Glutamatergic neuron (in vitro differentiated cells): ENCODE data around the gene HBZ. TPM values are rescaled to one million over a fixed set of nuclear protein-coding genes. Genes with fewer than 3 reads are reported as not detected.
"Not testable (repeated sequence)": the region's sequence is repeated elsewhere in the genome, so short reads cannot be mapped to it uniquely, and the experiment has no call there.

Experiments
- DNase-seq: peaks from one replicate; pipeline ENCODE4 v3.0.0; 2022
- H3K27ac Mint-ChIP-seq: one replicate; pipeline ENCODE4 v1.8.0; 2020; ENCODE audit warnings: mild to moderate bottlenecking, mixed read lengths, inconsistent platforms; ENCODE audit not compliant: unreplicated experiment
- H3K27me3 Mint-ChIP-seq: one replicate; pipeline ENCODE4 v1.8.0; 2020; ENCODE audit warnings: mild to moderate bottlenecking, moderate library complexity, mixed read lengths, inconsistent platforms; ENCODE audit not compliant: unreplicated experiment
- H3K36me3 Mint-ChIP-seq: one replicate; pipeline ENCODE4 v1.8.0; 2020; ENCODE audit warnings: mild to moderate bottlenecking, mixed read lengths, inconsistent platforms; ENCODE audit not compliant: unreplicated experiment
- H3K4me1 Mint-ChIP-seq: one replicate; pipeline ENCODE4 v1.8.0; 2020; ENCODE audit warnings: mild to moderate bottlenecking, low read depth, mixed read lengths, inconsistent platforms; ENCODE audit not compliant: unreplicated experiment
- H3K4me3 Mint-ChIP-seq: one replicate; pipeline ENCODE4 v1.8.0; 2020; ENCODE audit warnings: mild to moderate bottlenecking, mixed read lengths, inconsistent platforms; ENCODE audit not compliant: unreplicated experiment
- H3K9me3 Mint-ChIP-seq: one replicate; pipeline ENCODE4 v1.8.0; 2020; ENCODE audit warnings: mild to moderate bottlenecking, moderate library complexity, mixed read lengths, inconsistent platforms; ENCODE audit not compliant: unreplicated experiment
- total RNA-seq: library from RNA; stranded (reverse); fragmentation: NEBNext Ultra II Directional; extraction: Animal tissue kit (Norgen Biotek cat#: 25700); gene quantifications from one replicate; pipeline ENCODE4 v1.2.1, GENCODE V29; 2021; ENCODE audit not compliant: unreplicated experiment
- TF ChIP-seq, protein P1 (sequence below): fragments of 200-600 bp; sonication (generic); IDR thresholded peaks from one replicate; pipeline ENCODE4 v1.5.0; 2021; ENCODE audit not compliant: partially characterized antibody, unreplicated experiment

Gene HBZ
- total RNA-seq, 1 donor from 2014 or later: not detected

DNA sequence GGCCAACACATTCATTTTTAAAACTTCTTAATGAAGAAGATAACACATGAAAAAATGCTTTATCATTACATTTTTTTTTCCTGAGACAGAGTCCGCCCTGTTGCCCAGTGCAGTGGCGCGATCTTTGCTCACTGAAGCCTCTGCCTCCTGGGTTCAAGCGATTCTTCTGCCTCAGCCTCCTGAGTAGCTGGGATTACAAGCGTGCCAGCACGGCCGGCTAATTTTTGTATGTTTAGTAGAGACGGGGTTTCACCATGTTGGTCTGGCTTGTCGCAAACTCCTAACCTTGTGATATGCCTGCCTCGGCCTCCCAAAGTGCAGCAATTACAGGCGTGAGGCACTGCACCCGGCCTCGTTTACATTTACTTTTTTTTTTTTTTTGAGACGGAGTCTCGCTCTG, 41.0 kb downstream of the HBZ start:
- Mint-ChIP-seq H3K9me3 (peaks cover 4% of the 10 kb centered on the region), H3K27ac (no peak overlapping the region), H3K4me1 (no peaks in the 10 kb centered on the region), H3K36me3 (no peaks in the 10 kb centered on the region), H3K27me3 (peaks cover 10% of the 10 kb centered on the region), H3K4me3 (no peak overlapping the region)
- DNase-seq: no peak
- TF ChIP-seq, protein P1, sequence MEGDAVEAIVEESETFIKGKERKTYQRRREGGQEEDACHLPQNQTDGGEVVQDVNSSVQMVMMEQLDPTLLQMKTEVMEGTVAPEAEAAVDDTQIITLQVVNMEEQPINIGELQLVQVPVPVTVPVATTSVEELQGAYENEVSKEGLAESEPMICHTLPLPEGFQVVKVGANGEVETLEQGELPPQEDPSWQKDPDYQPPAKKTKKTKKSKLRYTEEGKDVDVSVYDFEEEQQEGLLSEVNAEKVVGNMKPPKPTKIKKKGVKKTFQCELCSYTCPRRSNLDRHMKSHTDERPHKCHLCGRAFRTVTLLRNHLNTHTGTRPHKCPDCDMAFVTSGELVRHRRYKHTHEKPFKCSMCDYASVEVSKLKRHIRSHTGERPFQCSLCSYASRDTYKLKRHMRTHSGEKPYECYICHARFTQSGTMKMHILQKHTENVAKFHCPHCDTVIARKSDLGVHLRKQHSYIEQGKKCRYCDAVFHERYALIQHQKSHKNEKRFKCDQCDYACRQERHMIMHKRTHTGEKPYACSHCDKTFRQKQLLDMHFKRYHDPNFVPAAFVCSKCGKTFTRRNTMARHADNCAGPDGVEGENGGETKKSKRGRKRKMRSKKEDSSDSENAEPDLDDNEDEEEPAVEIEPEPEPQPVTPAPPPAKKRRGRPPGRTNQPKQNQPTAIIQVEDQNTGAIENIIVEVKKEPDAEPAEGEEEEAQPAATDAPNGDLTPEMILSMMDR: no peak

DNA sequence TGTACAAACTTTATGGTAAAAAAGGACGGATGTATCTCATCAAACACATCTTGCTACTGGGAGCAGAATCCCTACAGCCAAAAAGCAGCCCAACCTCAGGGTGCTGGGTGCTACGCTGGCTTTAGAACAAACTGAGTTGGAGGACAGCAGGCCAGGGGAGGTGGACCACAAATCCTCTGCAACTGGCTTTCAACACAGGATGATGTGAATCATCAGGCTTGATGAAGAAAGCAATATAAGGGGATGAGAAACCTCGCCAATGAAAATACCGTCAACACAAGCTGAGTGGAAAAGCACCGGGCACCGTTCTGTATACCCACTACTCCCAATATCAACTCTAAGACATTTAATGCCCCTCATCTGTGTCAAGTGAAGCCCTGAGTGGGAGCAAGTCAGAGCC, 42.1 kb downstream of the HBZ start:
- peaks cover 9% of the 10 kb centered on the region for H3K27me3 Mint-ChIP-seq
- no peak overlapping the region for H3K27ac Mint-ChIP-seq
- no peaks in the 10 kb centered on the region for H3K4me1 Mint-ChIP-seq
- peaks cover 4% of the 10 kb centered on the region for H3K9me3 Mint-ChIP-seq
- DNase-seq: no peak
- TF ChIP-seq, protein P1: no peak
- no peak overlapping the region for H3K4me3 Mint-ChIP-seq
- H3K36me3 Mint-ChIP-seq: no peaks in the 10 kb centered on the region

DNA sequence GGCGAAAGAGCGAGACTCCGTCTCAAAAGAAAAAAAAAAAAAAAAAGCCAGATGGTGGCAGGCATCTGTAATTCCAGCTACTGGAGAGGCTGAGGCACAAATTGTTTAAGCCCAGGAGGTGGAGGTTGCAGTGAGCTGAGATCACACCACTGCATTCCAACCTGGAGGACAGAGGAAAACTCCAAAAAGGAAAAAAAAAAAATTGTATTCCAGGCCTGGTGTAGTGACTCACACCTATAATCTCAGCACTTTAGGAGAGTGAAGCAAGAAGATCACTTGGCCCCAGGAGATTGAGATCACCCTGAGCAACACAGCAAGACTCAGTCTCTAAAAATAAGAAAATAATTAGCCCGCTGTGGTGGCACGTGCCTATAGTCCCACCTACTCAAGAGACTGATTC, 47.9 kb downstream of the HBZ start:
- Mint-ChIP-seq H3K4me3 (no peak overlapping the region), H3K27me3 (peaks cover 6% of the 10 kb centered on the region), H3K36me3 (no peaks in the 10 kb centered on the region), H3K9me3 (no peaks in the 10 kb centered on the region), H3K4me1 (no peaks in the 10 kb centered on the region), H3K27ac (no peak overlapping the region)
- TF ChIP-seq, protein P1: no peak
- DNase-seq: no peak

DNA sequence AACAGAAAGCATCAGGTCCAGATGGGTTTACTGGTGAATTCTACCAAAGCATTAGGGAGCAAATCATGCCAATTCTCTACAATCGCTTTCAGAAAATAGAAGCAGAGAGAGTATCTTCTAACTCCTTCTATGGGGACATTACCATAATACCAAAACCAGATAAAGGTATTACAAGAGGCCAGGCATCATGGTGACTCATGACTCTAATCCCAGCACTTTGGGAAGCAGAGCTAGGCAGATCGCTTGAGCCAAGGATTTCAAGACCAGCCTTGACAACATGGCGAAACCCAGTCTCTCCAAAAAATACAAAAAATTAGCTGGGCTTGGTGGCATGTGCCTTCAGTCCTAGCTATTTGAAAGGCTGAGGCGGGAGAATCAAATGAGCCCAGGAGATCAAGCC, 50.8 kb downstream of the HBZ start:
- Mint-ChIP-seq H3K27me3 (peaks cover 4% of the 10 kb centered on the region), H3K27ac (no peak overlapping the region), H3K4me3 (no peak overlapping the region), H3K4me1 (no peaks in the 10 kb centered on the region), H3K9me3 (no peaks in the 10 kb centered on the region), H3K36me3 (no peaks in the 10 kb centered on the region)
- TF ChIP-seq, protein P1: no peak
- no peak for DNase-seq

DNA sequence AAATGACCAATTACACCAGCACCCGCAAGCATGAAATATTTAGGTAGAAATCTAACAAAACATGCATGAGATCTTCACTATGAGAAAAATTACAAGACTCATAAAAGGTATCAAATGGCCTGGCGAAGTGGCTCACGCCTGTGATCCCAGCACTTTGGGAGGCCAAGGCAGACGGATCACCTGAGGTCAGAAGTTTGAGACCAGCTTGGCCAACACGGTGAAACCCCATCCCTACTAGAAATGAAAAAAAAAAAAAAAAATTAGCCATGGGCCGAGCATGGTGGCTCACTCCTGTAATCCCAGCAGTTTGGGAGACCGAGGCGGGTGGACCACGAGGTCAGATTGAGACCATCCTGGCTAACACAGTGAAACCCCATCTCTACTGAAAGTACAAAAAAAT, 51.6 kb downstream of the HBZ start:
- H3K4me3 Mint-ChIP-seq, H3K9me3 Mint-ChIP-seq, DNase-seq, H3K4me1 Mint-ChIP-seq, H3K27ac Mint-ChIP-seq, H3K27me3 Mint-ChIP-seq, H3K36me3 Mint-ChIP-seq: not testable (repeated sequence)

Other genes starting within 250 kb of the HBZ start
- 10.2 TPM for gene POLR3K, start 99.0 kb upstream of the HBZ start, total RNA-seq
- 21.5 TPM for gene SNRNP25, start 98.8 kb upstream of the HBZ start, total RNA-seq
- 25.2 TPM for gene RHBDF1, start 80.0 kb upstream of the HBZ start, total RNA-seq
- gene MPG, start 74.4 kb upstream of the HBZ start, total RNA-seq: 24.7 TPM
- 38.9 TPM for gene NPRL3, start 14.0 kb upstream of the HBZ start, total RNA-seq
- gene HBM, start 13.3 kb downstream of the HBZ start, total RNA-seq: not detected
- gene HBA2, start 20.2 kb downstream of the HBZ start, total RNA-seq: not detected
- gene HBA1, start 24.0 kb downstream of the HBZ start, total RNA-seq: 1.5 TPM
- 1.5 TPM for gene HBQ1, start 27.8 kb downstream of the HBZ start, total RNA-seq
- 213 TPM for gene LUC7L, start 76.8 kb downstream of the HBZ start, total RNA-seq
- gene FAM234A, start 82.2 kb downstream of the HBZ start, total RNA-seq: 82.7 TPM
- gene RGS11, start 123.3 kb downstream of the HBZ start, total RNA-seq: 18.2 TPM
- 13.8 TPM for gene ARHGDIG, start 127.9 kb downstream of the HBZ start, total RNA-seq
- 11.8 TPM for gene PDIA2, start 130.5 kb downstream of the HBZ start, total RNA-seq
- 16.4 TPM for gene AXIN1, start 200.1 kb downstream of the HBZ start, total RNA-seq
- gene MRPL28, start 217.9 kb downstream of the HBZ start, total RNA-seq: 69.6 TPM
- 54.5 TPM for gene PGAP6, start 229.3 kb downstream of the HBZ start, total RNA-seq
- 82.6 TPM for gene NME4, start 244.6 kb downstream of the HBZ start, total RNA-seq
- gene DECR2, start 249.2 kb downstream of the HBZ start, total RNA-seq: 26.2 TPM